Uterus (tissue), 4 donors: ENCODE results near the gene IFNA13. TPM values are rescaled to one million over a fixed set of nuclear protein-coding genes. Genes with fewer than 3 reads are reported as not detected.

Source experiments
- DNase-seq, 2 donors: peaks; one replicate each; pipeline ENCODE4 v3.0.0-alpha.2; 2019 to 2020
- H3K27ac ChIP-seq, 2 donors: fragments of 200-600 bp; sonication (generic); 1 replicate in 1 of 2; 2 replicates in 1 of 2; pipeline ENCODE4 v1.5.1; 2016 to 2018
- H3K27me3 ChIP-seq, 2 donors: fragments of 200-600 bp; sonication (generic); one replicate each; pipeline ENCODE4 v1.5.1; 2018 to 2019; ENCODE audit warnings: control low read depth in 1 of 2
- H3K36me3 ChIP-seq, 2 donors: fragments of 200-600 bp; sonication (generic); one replicate each; pipeline ENCODE4 v1.5.1; 2019; ENCODE audit warnings: control low read depth in 1 of 2
- H3K4me1 ChIP-seq, 2 donors: fragments of 200-600 bp; sonication (generic); one replicate each; pipeline ENCODE4 v1.5.1; 2018 to 2019; ENCODE audit warnings: control low read depth in 1 of 2
- H3K4me3 ChIP-seq, 2 donors: fragments of 200-600 bp; sonication (generic); 1 replicate in 1 of 2; 2 replicates in 1 of 2; pipeline ENCODE4 v1.5.1; 2018 to 2019; ENCODE audit warnings: mild to moderate bottlenecking in 1 of 2
- H3K9me3 ChIP-seq, 2 donors: fragments of 200-600 bp; sonication (generic); one replicate each; pipeline ENCODE4 v1.5.1; 2019; ENCODE audit warnings: control low read depth in 1 of 2
- CTCF ChIP-seq, 4 experiments: fragments of 200-600 bp in 2 of 4; fragments of 450-650 bp in 2 of 4; sonication (generic) in 2 of 4; IDR thresholded peaks; one replicate each; pipeline ENCODE4 v1.5.1; 2016 to 2019; ENCODE audit warnings: antibody characterized with exemption in 4 of 4, mild to moderate bottlenecking in 2 of 4, moderate library complexity in 1 of 4
- POLR2A ChIP-seq, 2 donors: fragments of 450-650 bp; IDR thresholded peaks; one replicate each; pipeline ENCODE4 v1.6.1; 2016; ENCODE audit warnings: antibody characterized with exemption in 2 of 2, mild to moderate bottlenecking in 1 of 2, moderate library complexity in 1 of 2
- intact Hi-C: fragments of 100-400 bp; cut with DNase I; formaldehyde crosslinking; loops from one replicate; pipeline ENCODE4 v1.15.1; 2023; ENCODE audit warnings: low total_unique reads
- total RNA-seq, 4 donors: library from RNA; depleted of rRNA in 3 of 4; stranded (reverse); fragments of >200 nt in 3 of 4; gene quantifications; one replicate each; pipeline versions ENCODE4 v1.1.0 to v1.2.4, GENCODE V29; 2014 to 2023
- donor health status: DM: yes; HTN: yes; CAD: no.

Gene IFNA13
- total RNA-seq, 4 donors from 2014 or later: not detected

GRCh38 chr9:21357479-21358460 is 10.1 kb downstream of the IFNA13 start:
- intact Hi-C loops: no loop called here
- no peaks in the 10 kb centered on the region for H3K36me3 ChIP-seq
- TF ChIP-seq CTCF (IDR thresholded peaks at IDR 0.05): no peak
- TF ChIP-seq POLR2A (IDR thresholded peaks at IDR 0.05): no peak
- no peak overlapping the region for H3K4me3 ChIP-seq
- no peaks in the 10 kb centered on the region for H3K27me3 ChIP-seq
- no peaks in the 10 kb centered on the region for H3K9me3 ChIP-seq
- no peak overlapping the region for H3K27ac ChIP-seq
- H3K4me1 ChIP-seq: no peaks in the 10 kb centered on the region
- DNase-seq: no peak

GRCh38 chr9:21350787-21351186 is 17.1 kb downstream of the IFNA13 start, which contains the start of gene IFNA6:
TSS of gene IFNA6 (minus strand) at chr9:21350887. CDS start at chr9:21350887, 0 bp downstream.
- DNase-seq: no peak
- no peaks in the 10 kb centered on the region for H3K36me3 ChIP-seq
- H3K27ac ChIP-seq: no peak within 1 kb of the TSS
- intact Hi-C loops: no loop called here
- TF ChIP-seq CTCF (IDR thresholded peaks at IDR 0.05): no peak
- TF ChIP-seq POLR2A (IDR thresholded peaks at IDR 0.05): no peak
- H3K4me3 ChIP-seq: no peak within 1 kb of the TSS
- H3K9me3 ChIP-seq: peaks cover 0 to under 1% of the 10 kb centered on the region in 2 donors
- H3K4me1 ChIP-seq: no peaks in the 10 kb centered on the region
- H3K27me3 ChIP-seq: no peaks in the 10 kb centered on the region

- no peak for DNase-seq
- Histone ChIP-seq H3K4me1 (no peaks in the 10 kb centered on the region), H3K36me3 (no peaks in the 10 kb centered on the region), H3K4me3 (no peak overlapping the region), H3K9me3 (peaks cover 0 to 7% of the 10 kb centered on the region in 2 donors), H3K27ac (no peak overlapping the region), H3K27me3 (no peaks in the 10 kb centered on the region)
- intact Hi-C loops: loop anchor here (10.0 kb wide), 1 partner anchor 436 kb away; no protein-coding TSS in a partner anchor
- TF ChIP-seq POLR2A (IDR thresholded peaks at IDR 0.05): no peak
- no peak for TF ChIP-seq CTCF (IDR thresholded peaks at IDR 0.05)
Observed at GRCh38 chr9:21348430-21348970, 19.4 kb downstream of the IFNA13 start.

GRCh38 chr9:21340735-21341134 is 27.1 kb downstream of the IFNA13 start:
- intact Hi-C loops: loop anchor here (10.0 kb wide), 1 partner anchor 444 kb away; no protein-coding TSS in a partner anchor
- H3K27ac ChIP-seq: no peak overlapping the region
- TF ChIP-seq POLR2A (IDR thresholded peaks at IDR 0.05): no peak
- TF ChIP-seq CTCF (IDR thresholded peaks at IDR 0.05): no peak

GRCh38 chr9:21336457-21336856 is 31.4 kb downstream of the IFNA13 start:
- H3K36me3 ChIP-seq: no peaks in the 10 kb centered on the region
- no peaks in the 10 kb centered on the region for H3K27me3 ChIP-seq
- H3K9me3 ChIP-seq: no peaks in the 10 kb centered on the region
- no peak for DNase-seq
- intact Hi-C loops: loop anchor here (10.0 kb wide), 1 partner anchor 468 kb away; the partner anchor contains the start of gene MTAP
- no peak overlapping the region for H3K4me3 ChIP-seq
- TF ChIP-seq CTCF (IDR thresholded peaks at IDR 0.05) (no peak), POLR2A (IDR thresholded peaks at IDR 0.05) (no peak)
- peaks cover 5 to 8% of the 10 kb centered on the region in 2 donors for H3K4me1 ChIP-seq
- H3K27ac ChIP-seq: no peak overlapping the region

More at GRCh38 chr9:21340735-21341134, 27.1 kb downstream of the IFNA13 start:
- no peak for DNase-seq
- peaks cover 0 to 5% of the 10 kb centered on the region in 2 donors for H3K4me1 ChIP-seq
- H3K27me3 ChIP-seq: no peaks in the 10 kb centered on the region
- no peaks in the 10 kb centered on the region for H3K36me3 ChIP-seq
- H3K9me3 ChIP-seq: peaks cover 0 to 6% of the 10 kb centered on the region in 2 donors
- H3K4me3 ChIP-seq: no peak overlapping the region
